Testis (tissue), 2 donors: ENCODE results near the gene SLC22A8.

ENCODE experiments used
- CTCF ChIP-seq, 3 experiments: fragments of 450-650 bp in 2 of 3; fragments of 200-600 bp in 1 of 3; sonication (generic) in 1 of 3; IDR thresholded peaks; one replicate each; pipeline ENCODE4 v1.5.1; 2016 to 2019; ENCODE audit warnings: antibody characterized with exemption in 3 of 3, mild to moderate bottlenecking in 2 of 3, moderate library complexity in 1 of 3
- POLR2A ChIP-seq: fragments of 450-650 bp; IDR thresholded peaks from one replicate; pipeline ENCODE4 v1.6.1; 2017; ENCODE audit warnings: antibody characterized with exemption, mild to moderate bottlenecking, moderate library complexity

- TF ChIP-seq CTCF (IDR thresholded peaks at IDR 0.05) = no peak
- no peak for TF ChIP-seq POLR2A
Observed at GRCh38 chr11:62981743-62982142, 33.9 kb downstream of the SLC22A8 start.
